GM12865 (cell line): ENCODE results near the gene PLIN4.

Experiments used
- DNase-seq: peaks from one replicate; pipeline ENCODE4 v3.0.0; 2010; ENCODE audit warnings: low read depth
- H3K4me3 ChIP-seq: 2 replicates; pipeline ENCODE4 v1.5.1; 2011; ENCODE audit warnings: mild to moderate bottlenecking, low read depth, low read length, control low read depth
- CTCF ChIP-seq: IDR thresholded peaks from 2 replicates; pipeline ENCODE4 v1.5.1; 2011; ENCODE audit warnings: low read length, control low read depth, low read depth, inconsistent platforms; ENCODE audit not compliant: insufficient read depth; ENCODE audit errors: missing control alignments

PLIN4 gene

GRCh38 chr19:4473763-4474513, 44.3 kb downstream of the PLIN4 start:
- DNase-seq = no peak
- no peak for TF ChIP-seq CTCF
- H3K4me3 ChIP-seq = peak overlapping the region; percentile 91

- peak overlapping the region; percentile 91 for H3K4me3 ChIP-seq
- no peak for DNase-seq
- no peak for TF ChIP-seq CTCF
Measured at GRCh38 chr19:4473011-4473762, 45.1 kb downstream of the PLIN4 start.

- no peak for TF ChIP-seq CTCF
- DNase-seq = no peak
Measured at GRCh38 chr19:4472174-4472974, 45.9 kb downstream of the PLIN4 start, which contains the start of gene HDGFL2. HDGFL2 (plus strand) TSS chr19:4472297; CDS start chr19:4472351, 54 bp downstream.

GRCh38 chr19:4471403-4472173, 46.7 kb downstream of the PLIN4 start:
- peak; percentile 100 for DNase-seq
- H3K4me3 ChIP-seq = peak overlapping the region; percentile 86
- no peak for TF ChIP-seq CTCF

More at GRCh38 chr19:4472174-4472974, 45.9 kb downstream of the PLIN4 start, which contains the start of gene HDGFL2:
- peak within 1 kb of the TSS; percentile 91 for H3K4me3 ChIP-seq

- DNase-seq = no peak
- no peak overlapping the region for H3K4me3 ChIP-seq
- no peak for TF ChIP-seq CTCF
Measured at GRCh38 chr19:4467835-4468234, 50.5 kb downstream of the PLIN4 start.
